ENCODE results near the gene FBXL13. TPM values are rescaled to one million over a fixed set of nuclear protein-coding genes. Genes with fewer than 3 reads are reported as not detected.
"Not testable (repeated sequence)": the region's sequence is repeated elsewhere in the genome, so short reads cannot be mapped to it uniquely, and the experiment has no call there.

Gene FBXL13
- total and polyA plus RNA-seq, 5 donors, result 0.07 to 1.3 (median 0.68) TPM

GRCh38 chr7:103079836-103080235, 5.2 kb upstream of the FBXL13 start:
- no peak for DNase-seq
- intact Hi-C loops (cut with DNase I), result no loop called here
- H3K27me3 ChIP-seq (ENCODE audit: control insufficient read depth, insufficient read depth), result no peaks in the 10 kb centered on the region
- no peak for ATAC-seq
- no peak overlapping the region for H3K27ac ChIP-seq (ENCODE audit: low read length)
- 85% methylated on average over 3 of the region's 3 CpGs for WGBS
- H3K4me1 ChIP-seq (ENCODE audit: control insufficient read depth, insufficient read depth, low read length), result no peaks in the 10 kb centered on the region
- no peak overlapping the region for H3K4me3 ChIP-seq (ENCODE audit: low read length)
- H3K9me3 ChIP-seq (ENCODE audit: control insufficient read depth, low read length), result no peaks in the 10 kb centered on the region

DNA sequence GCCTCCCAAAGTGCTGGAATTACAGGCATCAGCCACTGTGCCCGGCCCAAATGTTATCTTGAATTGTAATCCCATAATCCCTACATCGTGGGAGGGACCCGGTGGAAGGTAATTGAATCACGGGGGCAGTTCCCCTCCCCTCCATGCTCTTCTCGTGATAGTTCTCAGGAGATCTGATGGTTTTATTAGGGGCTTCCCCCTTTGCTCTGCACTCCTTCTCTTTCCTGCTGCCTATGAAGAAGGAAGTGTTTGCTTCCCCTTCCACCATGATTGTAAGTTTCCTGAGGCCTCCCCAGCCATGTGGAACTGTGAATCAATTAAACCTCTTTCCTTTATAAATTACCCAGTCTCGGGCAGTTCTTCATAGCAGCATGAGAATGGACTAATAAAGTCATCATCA, 3.6 kb upstream of the FBXL13 start:
- H3K4me3 ChIP-seq (ENCODE audit: low read length); H3K27me3 ChIP-seq (ENCODE audit: control insufficient read depth, insufficient read depth); DNase-seq; H3K27ac ChIP-seq (ENCODE audit: low read length); H3K9me3 ChIP-seq (ENCODE audit: control insufficient read depth, low read length); intact Hi-C loops (cut with DNase I); H3K4me1 ChIP-seq (ENCODE audit: control insufficient read depth, insufficient read depth, low read length); ATAC-seq: not testable (repeated sequence)
- WGBS, result 78% methylated on average over 6 of the region's 6 CpGs

GRCh38 chr7:103077318-103077717, 2.7 kb upstream of the FBXL13 start:
- Histone ChIP-seq H3K4me3 (ENCODE audit: low read length) (no peak overlapping the region), H3K9me3 (ENCODE audit: control insufficient read depth, low read length) (no peaks in the 10 kb centered on the region), H3K4me1 (ENCODE audit: control insufficient read depth, insufficient read depth, low read length) (no peaks in the 10 kb centered on the region), H3K27me3 (ENCODE audit: control insufficient read depth, insufficient read depth) (no peaks in the 10 kb centered on the region), H3K27ac (ENCODE audit: low read length) (no peak overlapping the region)
- intact Hi-C loops (cut with DNase I), result no loop called here
- ATAC-seq (no peak), DNase-seq (no peak)
- WGBS, result 98% methylated on average over 3 of the region's 3 CpGs

- no peak for ATAC-seq
- H3K9me3 ChIP-seq (ENCODE audit: control insufficient read depth, low read length), result no peaks in the 10 kb centered on the region
- intact Hi-C loops (cut with DNase I), result no loop called here
Observed at GRCh38 chr7:103076764-103077163, 2.2 kb upstream of the FBXL13 start.

GRCh38 chr7:103075337-103075918, 832 bp upstream of the FBXL13 start:
- H3K4me3 ChIP-seq (ENCODE audit: low read length), result peak overlapping the region; percentile 75
- peak overlapping the region; percentile 65 for H3K27ac ChIP-seq (ENCODE audit: low read length)
- H3K27me3 ChIP-seq (ENCODE audit: control insufficient read depth, insufficient read depth), result no peaks in the 10 kb centered on the region
- H3K4me1 ChIP-seq (ENCODE audit: control insufficient read depth, insufficient read depth, low read length), result no peaks in the 10 kb centered on the region
- ATAC-seq, result peak; percentile 24
- intact Hi-C loops (cut with DNase I), result no loop called here
- 2% methylated on average over 36 of the region's 36 CpGs for WGBS
- peak; percentile 55 to 82 (median 80) for DNase-seq
- no peaks in the 10 kb centered on the region for H3K9me3 ChIP-seq (ENCODE audit: control insufficient read depth, low read length)

More at GRCh38 chr7:103076764-103077163, 2.2 kb upstream of the FBXL13 start:
- Histone ChIP-seq H3K27ac (ENCODE audit: low read length) (no peak overlapping the region), H3K27me3 (ENCODE audit: control insufficient read depth, insufficient read depth) (no peaks in the 10 kb centered on the region), H3K4me3 (ENCODE audit: low read length) (no peak overlapping the region), H3K4me1 (ENCODE audit: control insufficient read depth, insufficient read depth, low read length) (no peaks in the 10 kb centered on the region)
- no peak for DNase-seq
- 90% methylated on average over 7 of the region's 7 CpGs for WGBS

DNA sequence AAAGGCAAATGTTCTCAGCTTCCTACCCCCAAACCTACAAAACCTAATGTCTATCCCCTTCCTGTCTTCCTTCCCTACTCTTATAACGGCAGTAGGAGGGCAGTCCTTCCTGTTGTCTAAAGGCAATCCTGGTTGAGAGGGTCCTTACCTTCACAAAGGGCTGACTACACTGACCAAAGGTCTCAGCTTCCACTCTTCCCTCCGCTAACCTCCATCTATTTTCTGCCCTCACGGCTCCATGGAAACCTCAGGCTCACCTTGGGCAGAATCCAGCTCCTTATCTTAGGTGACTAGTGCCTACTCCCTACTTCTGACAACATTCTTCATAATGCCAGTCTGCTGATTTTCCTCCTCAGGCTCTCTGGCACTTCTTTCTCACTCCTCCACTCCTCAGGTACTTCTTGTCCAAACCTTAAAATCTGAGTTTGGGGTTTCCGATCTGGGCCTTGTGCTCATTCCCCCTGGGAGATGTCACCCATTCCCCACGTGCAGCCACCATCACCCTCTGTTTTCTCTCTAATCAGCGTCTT, 542 bp downstream of the FBXL13 start:
- no peak for DNase-seq
- H3K4me1 ChIP-seq (ENCODE audit: control insufficient read depth, insufficient read depth, low read length), result no peaks in the 10 kb centered on the region
- 11% methylated on average over 6 of the region's 6 CpGs for WGBS

GRCh38 chr7:103071000-103071399, 3.6 kb downstream of the FBXL13 start:
- no peaks in the 10 kb centered on the region for H3K27me3 ChIP-seq (ENCODE audit: control insufficient read depth, insufficient read depth)
- DNase-seq (no peak), ATAC-seq (no peak)
- H3K4me3 ChIP-seq (ENCODE audit: low read length), result no peak overlapping the region
- 75% methylated on average over 2 of the region's 2 CpGs for WGBS
- H3K27ac ChIP-seq (ENCODE audit: low read length), result no peak overlapping the region
- intact Hi-C loops (cut with DNase I), result no loop called here
- H3K4me1 ChIP-seq (ENCODE audit: control insufficient read depth, insufficient read depth, low read length), result no peaks in the 10 kb centered on the region
- H3K9me3 ChIP-seq (ENCODE audit: control insufficient read depth, low read length), result no peaks in the 10 kb centered on the region

More for the DNA sequence above, 542 bp downstream of the FBXL13 start:
- no peaks in the 10 kb centered on the region for H3K27me3 ChIP-seq (ENCODE audit: control insufficient read depth, insufficient read depth)
- H3K4me3 ChIP-seq (ENCODE audit: low read length), result peak overlapping the region; percentile 75
- no peak for ATAC-seq
- intact Hi-C loops (cut with DNase I), result no loop called here
- H3K27ac ChIP-seq (ENCODE audit: low read length), result peak overlapping the region; percentile 56
- no peaks in the 10 kb centered on the region for H3K9me3 ChIP-seq (ENCODE audit: control insufficient read depth, low read length)

DNA sequence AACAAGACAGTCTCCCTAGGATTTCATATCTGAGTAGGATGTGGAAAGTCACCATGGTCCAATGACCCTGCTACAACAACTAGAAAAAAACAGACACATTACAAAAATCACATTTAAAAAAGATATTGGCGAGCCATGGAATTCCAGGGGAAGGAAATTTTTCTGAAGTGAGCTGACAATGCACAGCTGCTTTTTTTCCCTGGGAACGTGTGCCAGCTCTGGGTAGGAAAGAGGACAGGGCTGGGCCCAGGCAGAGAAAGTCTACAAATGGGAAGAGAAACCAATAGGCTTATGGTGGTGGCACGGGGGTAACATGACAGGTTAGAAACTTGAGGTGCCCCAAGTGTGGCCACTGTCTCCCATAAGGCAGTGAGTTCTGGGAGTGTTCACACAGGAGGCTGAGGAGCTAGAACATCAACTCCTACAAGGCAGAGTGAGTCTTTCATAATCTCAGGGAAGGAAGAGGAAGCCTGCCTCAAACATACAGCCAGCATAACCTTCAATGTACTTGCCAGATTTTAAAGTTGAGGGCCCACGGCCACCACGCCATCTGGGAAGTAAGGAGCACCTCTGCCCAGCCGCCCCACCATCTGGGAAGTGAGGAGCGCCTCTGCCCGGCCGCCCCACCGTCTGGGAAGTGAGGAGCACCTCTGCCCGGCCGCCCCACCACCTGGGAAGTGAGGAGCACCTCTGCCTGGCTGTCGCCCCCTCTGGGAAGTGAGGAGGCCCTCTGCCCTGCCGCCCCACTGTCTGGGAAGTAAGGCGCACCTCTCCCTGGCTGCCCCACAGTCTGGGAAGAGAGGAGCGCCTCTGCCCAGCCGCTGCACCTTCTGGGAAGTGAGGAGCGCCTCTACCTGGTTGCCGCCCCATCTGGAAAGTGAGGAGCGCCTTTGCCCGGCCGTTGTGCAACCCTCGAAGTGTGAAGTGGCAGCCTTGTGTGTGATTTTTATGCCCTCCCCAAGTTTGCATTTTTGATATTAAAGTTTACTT, 5.9 kb downstream of the FBXL13 start:
- WGBS, result 91% methylated on average over 23 of the region's 23 CpGs
- DNase-seq, result peak in 1 of 3 donors; percentile 41
- no peak for ATAC-seq
- Histone ChIP-seq H3K27me3 (ENCODE audit: control insufficient read depth, insufficient read depth) (no peaks in the 10 kb centered on the region), H3K4me3 (ENCODE audit: low read length) (no peak overlapping the region), H3K9me3 (ENCODE audit: control insufficient read depth, low read length) (no peaks in the 10 kb centered on the region), H3K4me1 (ENCODE audit: control insufficient read depth, insufficient read depth, low read length) (no peaks in the 10 kb centered on the region), H3K27ac (ENCODE audit: low read length) (no peak overlapping the region)
- intact Hi-C loops (cut with DNase I), result loop anchor here in 1 of 4 donors (10.0 kb wide), 1 partner anchor 314 kb away; no protein-coding TSS in a partner anchor

DNA sequence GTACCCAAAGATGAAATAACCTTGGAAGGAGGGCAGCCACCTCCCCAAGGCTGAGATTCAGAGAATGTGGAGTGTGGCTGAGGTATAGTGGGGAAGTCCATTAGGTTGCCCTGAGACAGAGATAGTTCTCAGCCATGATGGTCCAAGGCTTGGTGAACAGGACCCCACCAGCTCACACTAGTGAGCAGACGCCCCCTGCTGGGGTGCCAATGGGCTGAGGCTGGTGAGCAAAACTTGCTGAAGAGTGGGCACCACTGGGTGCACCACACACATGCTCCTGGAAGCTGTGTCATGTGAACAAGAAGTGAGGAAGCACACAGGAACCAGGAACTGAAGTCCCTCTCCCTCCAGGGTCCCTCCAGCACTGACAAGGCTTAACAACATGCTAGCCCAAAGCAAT, 8.9 kb downstream of the FBXL13 start:
- Histone ChIP-seq H3K4me1 (ENCODE audit: control insufficient read depth, insufficient read depth, low read length) (no peaks in the 10 kb centered on the region), H3K9me3 (ENCODE audit: control insufficient read depth, low read length) (no peaks in the 10 kb centered on the region), H3K27me3 (ENCODE audit: control insufficient read depth, insufficient read depth) (no peaks in the 10 kb centered on the region), H3K27ac (ENCODE audit: low read length) (no peak overlapping the region), H3K4me3 (ENCODE audit: low read length) (no peak overlapping the region)
- ATAC-seq (no peak), DNase-seq (peak; percentile 31 to 77 (median 72))
- WGBS, result 17% methylated on average over 1 of the region's 1 CpG
- intact Hi-C loops (cut with DNase I), result loop anchor here in 1 of 4 donors (10.0 kb wide), 1 partner anchor 311 kb away; no protein-coding TSS in a partner anchor

DNA sequence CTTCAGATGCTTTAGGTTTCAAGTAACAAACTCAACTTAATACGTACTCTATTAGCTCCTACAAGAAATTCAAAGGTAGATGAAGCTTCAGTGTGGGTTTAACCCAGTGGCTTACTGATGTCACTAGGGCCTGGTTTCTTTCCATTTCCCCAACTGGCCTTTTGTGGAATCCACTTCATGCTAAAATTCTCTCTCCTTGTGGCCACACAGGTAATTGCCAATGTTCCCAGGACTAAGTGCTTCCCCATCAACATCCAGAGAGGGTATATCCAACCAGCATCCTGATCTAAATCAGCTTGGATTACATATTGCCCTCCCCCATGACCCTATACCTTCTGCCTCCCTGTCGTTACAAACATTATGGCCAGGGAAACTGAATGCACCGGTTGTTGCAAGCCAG, 10.7 kb downstream of the FBXL13 start:
- no peak for ATAC-seq
- intact Hi-C loops (cut with DNase I), result loop anchor here in 1 of 4 donors (10.0 kb wide), 1 partner anchor 309 kb away; no protein-coding TSS in a partner anchor
- Histone ChIP-seq H3K27me3 (ENCODE audit: control insufficient read depth, insufficient read depth) (no peaks in the 10 kb centered on the region), H3K27ac (ENCODE audit: low read length) (no peak overlapping the region), H3K9me3 (ENCODE audit: control insufficient read depth, low read length) (no peaks in the 10 kb centered on the region), H3K4me3 (ENCODE audit: low read length) (no peak overlapping the region), H3K4me1 (ENCODE audit: control insufficient read depth, insufficient read depth, low read length) (no peaks in the 10 kb centered on the region)
- 85% methylated on average over 3 of the region's 3 CpGs for WGBS
- no peak for DNase-seq

DNA sequence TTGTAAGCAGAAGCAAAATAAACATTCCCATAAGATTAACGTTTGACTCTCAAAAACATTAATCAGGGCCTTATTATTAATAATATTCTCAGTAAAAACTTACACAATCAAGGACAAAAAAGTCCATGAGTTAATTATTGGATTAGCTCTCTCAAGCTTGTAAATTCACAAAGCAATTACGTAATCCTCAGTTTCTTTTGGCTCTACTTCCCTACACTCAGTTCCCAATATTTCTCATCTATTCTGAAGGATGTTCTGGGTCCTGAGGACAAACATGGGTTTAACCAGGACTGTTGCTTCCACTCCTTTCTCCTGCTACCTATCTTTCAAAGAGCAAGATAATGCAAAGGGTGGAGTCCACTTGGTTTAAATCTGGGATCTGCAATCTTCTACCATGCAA, 15.1 kb downstream of the FBXL13 start:
- Histone ChIP-seq H3K27me3 (ENCODE audit: control insufficient read depth, insufficient read depth) (no peaks in the 10 kb centered on the region), H3K27ac (ENCODE audit: low read length) (no peak overlapping the region), H3K4me1 (ENCODE audit: control insufficient read depth, insufficient read depth, low read length) (no peaks in the 10 kb centered on the region), H3K9me3 (ENCODE audit: control insufficient read depth, low read length) (no peaks in the 10 kb centered on the region), H3K4me3 (ENCODE audit: low read length) (no peak overlapping the region)
- ATAC-seq (peak in 1 of 2 donors; percentile 54), DNase-seq (no peak)
- WGBS, result 44% methylated on average over 2 of the region's 2 CpGs
- intact Hi-C loops (cut with DNase I), result no loop called here
